H1 (cell line): ENCODE results near the gene NECTIN1. TPM values are rescaled to one million over a fixed set of nuclear protein-coding genes. Genes with fewer than 3 reads are reported as not detected.

ENCODE experiments used
- polyA plus RNA-seq, 7 experiments: library from polyadenylated mRNA; depleted of rRNA in 3 of 7; stranded (reverse) in 5 of 7; unstranded in 2 of 7; fragments of >200 nt in 5 of 7; fragments of 200-250 nt in 2 of 7; gene quantifications; 1 replicate in 5 of 7; 2 replicates in 1 of 7; 4 replicates in 1 of 7; pipeline versions ENCODE4 v1.2.1 to v1.2.3, GENCODE V29; 2011 to 2013; ENCODE audit warnings: missing spikeins in 2 of 7, mixed read lengths in 2 of 7
- total RNA-seq: library from RNA; stranded (reverse); fragmentation: NEBNext Ultra II Directional; extraction: Animal tissue kit (Norgen Biotek cat#: 25700); gene quantifications from 2 replicates; pipeline ENCODE4 v1.2.1, GENCODE V29; 2021
- TF ChIP-seq, protein P1 (sequence below): fragments of 300-600 bp; sonication (generic); IDR thresholded peaks from 2 replicates; pipeline ENCODE4 v1.7.1; 2012; ENCODE audit warnings: low read length, moderate library complexity, mild to moderate bottlenecking, inconsistent platforms; ENCODE audit not compliant: insufficient replicate concordance

The NECTIN1 gene
- total and polyA plus RNA-seq, 2 of the 8 experiments (the other 6 are each of a cell fraction or from before 2014, with no cell fraction given) = 43.2 to 97.7 TPM

DNA sequence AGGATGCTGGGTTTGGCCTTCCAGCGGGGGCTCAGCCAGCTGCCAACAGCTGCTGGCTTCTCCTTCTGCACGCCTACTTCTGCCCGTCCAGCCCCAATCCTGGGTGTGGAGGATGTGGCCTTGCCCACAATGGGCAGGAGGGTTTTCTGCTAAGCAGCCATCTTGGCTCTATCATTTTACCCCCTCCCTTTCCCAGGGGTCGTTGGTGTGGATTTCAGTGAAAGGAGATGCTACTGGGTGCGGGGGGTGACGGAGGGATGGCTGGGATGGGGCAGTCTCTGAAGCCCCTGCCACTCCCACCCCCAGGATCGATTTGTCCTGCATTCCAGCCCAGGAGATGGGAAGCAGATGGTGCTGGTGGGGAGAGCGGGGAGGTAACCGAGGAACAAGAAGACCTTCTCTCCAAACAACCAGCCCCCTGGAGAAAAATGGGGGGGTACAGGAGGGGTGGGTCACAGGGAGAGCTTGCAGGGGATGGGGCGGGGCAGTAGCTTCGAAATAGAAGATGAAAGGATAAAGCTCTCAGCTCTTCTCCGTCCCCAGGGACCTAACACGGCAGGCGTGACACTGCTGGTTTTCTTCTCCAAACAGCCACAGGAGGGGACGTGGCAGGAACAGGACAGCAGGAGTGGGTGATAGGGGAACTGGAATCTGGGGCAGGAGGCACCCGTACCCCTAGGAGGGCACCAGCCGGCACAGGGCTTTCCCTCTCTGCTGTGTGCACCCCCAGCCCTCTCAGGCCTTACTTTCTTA is 68.9 kb downstream of the NECTIN1 start (continued):
- TF ChIP-seq, protein P1, sequence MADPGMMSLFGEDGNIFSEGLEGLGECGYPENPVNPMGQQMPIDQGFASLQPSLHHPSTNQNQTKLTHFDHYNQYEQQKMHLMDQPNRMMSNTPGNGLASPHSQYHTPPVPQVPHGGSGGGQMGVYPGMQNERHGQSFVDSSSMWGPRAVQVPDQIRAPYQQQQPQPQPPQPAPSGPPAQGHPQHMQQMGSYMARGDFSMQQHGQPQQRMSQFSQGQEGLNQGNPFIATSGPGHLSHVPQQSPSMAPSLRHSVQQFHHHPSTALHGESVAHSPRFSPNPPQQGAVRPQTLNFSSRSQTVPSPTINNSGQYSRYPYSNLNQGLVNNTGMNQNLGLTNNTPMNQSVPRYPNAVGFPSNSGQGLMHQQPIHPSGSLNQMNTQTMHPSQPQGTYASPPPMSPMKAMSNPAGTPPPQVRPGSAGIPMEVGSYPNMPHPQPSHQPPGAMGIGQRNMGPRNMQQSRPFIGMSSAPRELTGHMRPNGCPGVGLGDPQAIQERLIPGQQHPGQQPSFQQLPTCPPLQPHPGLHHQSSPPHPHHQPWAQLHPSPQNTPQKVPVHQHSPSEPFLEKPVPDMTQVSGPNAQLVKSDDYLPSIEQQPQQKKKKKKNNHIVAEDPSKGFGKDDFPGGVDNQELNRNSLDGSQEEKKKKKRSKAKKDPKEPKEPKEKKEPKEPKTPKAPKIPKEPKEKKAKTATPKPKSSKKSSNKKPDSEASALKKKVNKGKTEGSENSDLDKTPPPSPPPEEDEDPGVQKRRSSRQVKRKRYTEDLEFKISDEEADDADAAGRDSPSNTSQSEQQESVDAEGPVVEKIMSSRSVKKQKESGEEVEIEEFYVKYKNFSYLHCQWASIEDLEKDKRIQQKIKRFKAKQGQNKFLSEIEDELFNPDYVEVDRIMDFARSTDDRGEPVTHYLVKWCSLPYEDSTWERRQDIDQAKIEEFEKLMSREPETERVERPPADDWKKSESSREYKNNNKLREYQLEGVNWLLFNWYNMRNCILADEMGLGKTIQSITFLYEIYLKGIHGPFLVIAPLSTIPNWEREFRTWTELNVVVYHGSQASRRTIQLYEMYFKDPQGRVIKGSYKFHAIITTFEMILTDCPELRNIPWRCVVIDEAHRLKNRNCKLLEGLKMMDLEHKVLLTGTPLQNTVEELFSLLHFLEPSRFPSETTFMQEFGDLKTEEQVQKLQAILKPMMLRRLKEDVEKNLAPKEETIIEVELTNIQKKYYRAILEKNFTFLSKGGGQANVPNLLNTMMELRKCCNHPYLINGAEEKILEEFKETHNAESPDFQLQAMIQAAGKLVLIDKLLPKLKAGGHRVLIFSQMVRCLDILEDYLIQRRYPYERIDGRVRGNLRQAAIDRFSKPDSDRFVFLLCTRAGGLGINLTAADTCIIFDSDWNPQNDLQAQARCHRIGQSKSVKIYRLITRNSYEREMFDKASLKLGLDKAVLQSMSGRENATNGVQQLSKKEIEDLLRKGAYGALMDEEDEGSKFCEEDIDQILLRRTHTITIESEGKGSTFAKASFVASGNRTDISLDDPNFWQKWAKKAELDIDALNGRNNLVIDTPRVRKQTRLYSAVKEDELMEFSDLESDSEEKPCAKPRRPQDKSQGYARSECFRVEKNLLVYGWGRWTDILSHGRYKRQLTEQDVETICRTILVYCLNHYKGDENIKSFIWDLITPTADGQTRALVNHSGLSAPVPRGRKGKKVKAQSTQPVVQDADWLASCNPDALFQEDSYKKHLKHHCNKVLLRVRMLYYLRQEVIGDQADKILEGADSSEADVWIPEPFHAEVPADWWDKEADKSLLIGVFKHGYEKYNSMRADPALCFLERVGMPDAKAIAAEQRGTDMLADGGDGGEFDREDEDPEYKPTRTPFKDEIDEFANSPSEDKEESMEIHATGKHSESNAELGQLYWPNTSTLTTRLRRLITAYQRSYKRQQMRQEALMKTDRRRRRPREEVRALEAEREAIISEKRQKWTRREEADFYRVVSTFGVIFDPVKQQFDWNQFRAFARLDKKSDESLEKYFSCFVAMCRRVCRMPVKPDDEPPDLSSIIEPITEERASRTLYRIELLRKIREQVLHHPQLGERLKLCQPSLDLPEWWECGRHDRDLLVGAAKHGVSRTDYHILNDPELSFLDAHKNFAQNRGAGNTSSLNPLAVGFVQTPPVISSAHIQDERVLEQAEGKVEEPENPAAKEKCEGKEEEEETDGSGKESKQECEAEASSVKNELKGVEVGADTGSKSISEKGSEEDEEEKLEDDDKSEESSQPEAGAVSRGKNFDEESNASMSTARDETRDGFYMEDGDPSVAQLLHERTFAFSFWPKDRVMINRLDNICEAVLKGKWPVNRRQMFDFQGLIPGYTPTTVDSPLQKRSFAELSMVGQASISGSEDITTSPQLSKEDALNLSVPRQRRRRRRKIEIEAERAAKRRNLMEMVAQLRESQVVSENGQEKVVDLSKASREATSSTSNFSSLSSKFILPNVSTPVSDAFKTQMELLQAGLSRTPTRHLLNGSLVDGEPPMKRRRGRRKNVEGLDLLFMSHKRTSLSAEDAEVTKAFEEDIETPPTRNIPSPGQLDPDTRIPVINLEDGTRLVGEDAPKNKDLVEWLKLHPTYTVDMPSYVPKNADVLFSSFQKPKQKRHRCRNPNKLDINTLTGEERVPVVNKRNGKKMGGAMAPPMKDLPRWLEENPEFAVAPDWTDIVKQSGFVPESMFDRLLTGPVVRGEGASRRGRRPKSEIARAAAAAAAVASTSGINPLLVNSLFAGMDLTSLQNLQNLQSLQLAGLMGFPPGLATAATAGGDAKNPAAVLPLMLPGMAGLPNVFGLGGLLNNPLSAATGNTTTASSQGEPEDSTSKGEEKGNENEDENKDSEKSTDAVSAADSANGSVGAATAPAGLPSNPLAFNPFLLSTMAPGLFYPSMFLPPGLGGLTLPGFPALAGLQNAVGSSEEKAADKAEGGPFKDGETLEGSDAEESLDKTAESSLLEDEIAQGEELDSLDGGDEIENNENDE = no peak
